K562 (cell line): ENCODE results near the gene POT1. TPM values are rescaled to one million over a fixed set of nuclear protein-coding genes. Genes with fewer than 3 reads are reported as not detected.
A peak's percentile ranks its signal among the peaks of the same experiment; 100 is the strongest.

Source experiments
- C11orf30 ChIP-seq: fragments of 450-650 bp; IDR thresholded peaks from 2 replicates; pipeline ENCODE4 v1.6.1; 2016; ENCODE audit warnings: low read depth, mild to moderate bottlenecking
- E2F8 ChIP-seq: fragments of 450-650 bp; IDR thresholded peaks from 2 replicates; pipeline ENCODE4 v1.7.1; 2018; ENCODE audit warnings: mild to moderate bottlenecking, low read depth; ENCODE audit not compliant: partially characterized antibody
- GABPA ChIP-seq: fragments of 200-800 bp; sonication (Bioruptor generic); conservative IDR thresholded peaks from 2 replicates; pipeline ENCODE4 v1.6.1; 2016; ENCODE audit warnings: low read depth, missing genetic modification characterization, missing compliant biosample characterization
- GABPB2 ChIP-seq: fragments of 250-450 bp; sonication (Bioruptor Pico); conservative IDR thresholded peaks from 2 replicates; pipeline ENCODE4 v1.5.1; 2021; ENCODE audit warnings: mild to moderate bottlenecking
- IRF9 ChIP-seq: fragments of 450-650 bp; IDR thresholded peaks from 2 replicates; pipeline ENCODE4 v1.6.1; 2016; ENCODE audit warnings: missing biosample characterization, missing genetic modification characterization
- NFE2L1 ChIP-seq: fragments of 450-650 bp; IDR thresholded peaks from 2 replicates; pipeline ENCODE4 v1.6.1; 2016; ENCODE audit warnings: missing genetic modification characterization, low read depth, mild to moderate bottlenecking, missing compliant biosample characterization, moderate library complexity, borderline replicate concordance
- SIN3B ChIP-seq: fragments of 450-650 bp; IDR thresholded peaks from 2 replicates; pipeline ENCODE4 v1.6.1; 2017; ENCODE audit warnings: low read depth, mild to moderate bottlenecking, moderate library complexity
- SPI1 ChIP-seq: IDR thresholded peaks from 2 replicates; pipeline ENCODE4 v1.6.1; 2011; ENCODE audit warnings: low read depth, low read length, control low read depth, borderline replicate concordance
- THAP12 ChIP-seq: fragments of 250-450 bp; sonication (Bioruptor Pico); IDR thresholded peaks from 2 replicates; pipeline ENCODE4 v1.9.0; 2021; ENCODE audit warnings: mild to moderate bottlenecking, inconsistent platforms
- ZKSCAN8 ChIP-seq: fragments of 200-800 bp; sonication (Bioruptor generic); IDR thresholded peaks from 2 replicates; pipeline ENCODE4 v1.6.1; 2016; ENCODE audit warnings: missing genetic modification characterization, missing compliant biosample characterization
- ZNF407 ChIP-seq: fragments of 450-650 bp; IDR thresholded peaks from 2 replicates; pipeline ENCODE4 v1.6.1; 2016; ENCODE audit warnings: low read depth
- ZNF561 ChIP-seq: fragments of 450-650 bp; formaldehyde crosslinking; conservative IDR thresholded peaks from 2 replicates; pipeline ENCODE4 v1.4.0; 2020; ENCODE audit warnings: mild to moderate bottlenecking, moderate library complexity
- ZNF57 ChIP-seq: fragments of 450-650 bp; formaldehyde crosslinking; IDR thresholded peaks from 2 replicates; pipeline ENCODE4 v1.4.0; 2020; ENCODE audit warnings: mild to moderate bottlenecking, moderate library complexity
- polyA plus RNA-seq, 8 experiments: library from polyadenylated mRNA; depleted of rRNA in 4 of 8; stranded (reverse) in 5 of 8; unstranded in 3 of 8; fragments of >200 nt; fragmentation: Nextera tagmentation in 2 of 8; fragmentation: Illumina TruSeq in 1 of 8; extraction: Ambion mirVana in 2 of 8; extraction: Trizol in 1 of 8; gene quantifications; 2 replicates each; pipeline versions ENCODE4 v1.2.1 to v1.2.3, GENCODE V29; 2011 to 2014; ENCODE audit warnings: inconsistent platforms in 1 of 8, missing spikeins in 1 of 8
- total RNA-seq, 7 experiments: library from RNA; depleted of rRNA in 6 of 7; stranded (reverse); fragments of >200 nt in 6 of 7; fragmentation: Illumina TruSeq in 2 of 7; extraction: Trizol in 2 of 7; gene quantifications; 2 replicates each; pipeline versions ENCODE4 v1.2.1 to v1.2.3, GENCODE V29; 2011 to 2021; ENCODE audit warnings: low replicate concordance in 1 of 7

Gene POT1
- total and polyA plus RNA-seq, 9 of the 15 experiments (the other 6 are each of a cell fraction or from before 2014, with no cell fraction given): 37.9 to 140 (median 63.6) TPM

GRCh38 chr7:124965553-124965952 is 35.9 kb upstream of the POT1 start (continued):
- TF ChIP-seq THAP12 (CRISPR knock-in tag): no peak
- no peak for TF ChIP-seq ZNF407
- TF ChIP-seq E2F8: no peak
- TF ChIP-seq NFE2L1 (tag): peak; percentile 24; the same call in 1 of the 2 replicates
- TF ChIP-seq GABPA (tag): no peak
- TF ChIP-seq GABPB2: no peak
- TF ChIP-seq SIN3B: no peak
- peak; percentile 54; the same call in 1 of the 2 replicates for TF ChIP-seq IRF9 (tag)
- TF ChIP-seq SPI1: no peak
- no peak for TF ChIP-seq C11orf30
- TF ChIP-seq ZKSCAN8 (CRISPR knock-in tag): no peak
- no peak for TF ChIP-seq ZNF561 (CRISPR knock-in tag)
- TF ChIP-seq ZNF57: no peak
